ENCODE measurements around the gene CNFN.
A peak's percentile ranks its signal among the peaks of the same experiment; 100 is the strongest.
"Not testable (repeated sequence)": the region's sequence is repeated elsewhere in the genome, so short reads cannot be mapped to it uniquely, and the experiment has no call there.

CNFN gene

GRCh38 chr19:42345191-42345812 is 44.8 kb downstream of the CNFN start:
- DNase-seq = peak; percentile 23

- no peak for DNase-seq
These were observed 45.7 kb downstream of the CNFN start for GRCh38 chr19:42344336-42344893.

- DNase-seq = no peak
These were observed 46.6 kb downstream of the CNFN start for GRCh38 chr19:42343344-42344110.

- not testable (repeated sequence) for DNase-seq
These were observed 50.2 kb downstream of the CNFN start for GRCh38 chr19:42339922-42340321.

- not testable (repeated sequence) for DNase-seq
These were observed 50.8 kb downstream of the CNFN start for GRCh38 chr19:42339126-42339860.
